ENCODE measurements around the gene MYH9.

DNA sequence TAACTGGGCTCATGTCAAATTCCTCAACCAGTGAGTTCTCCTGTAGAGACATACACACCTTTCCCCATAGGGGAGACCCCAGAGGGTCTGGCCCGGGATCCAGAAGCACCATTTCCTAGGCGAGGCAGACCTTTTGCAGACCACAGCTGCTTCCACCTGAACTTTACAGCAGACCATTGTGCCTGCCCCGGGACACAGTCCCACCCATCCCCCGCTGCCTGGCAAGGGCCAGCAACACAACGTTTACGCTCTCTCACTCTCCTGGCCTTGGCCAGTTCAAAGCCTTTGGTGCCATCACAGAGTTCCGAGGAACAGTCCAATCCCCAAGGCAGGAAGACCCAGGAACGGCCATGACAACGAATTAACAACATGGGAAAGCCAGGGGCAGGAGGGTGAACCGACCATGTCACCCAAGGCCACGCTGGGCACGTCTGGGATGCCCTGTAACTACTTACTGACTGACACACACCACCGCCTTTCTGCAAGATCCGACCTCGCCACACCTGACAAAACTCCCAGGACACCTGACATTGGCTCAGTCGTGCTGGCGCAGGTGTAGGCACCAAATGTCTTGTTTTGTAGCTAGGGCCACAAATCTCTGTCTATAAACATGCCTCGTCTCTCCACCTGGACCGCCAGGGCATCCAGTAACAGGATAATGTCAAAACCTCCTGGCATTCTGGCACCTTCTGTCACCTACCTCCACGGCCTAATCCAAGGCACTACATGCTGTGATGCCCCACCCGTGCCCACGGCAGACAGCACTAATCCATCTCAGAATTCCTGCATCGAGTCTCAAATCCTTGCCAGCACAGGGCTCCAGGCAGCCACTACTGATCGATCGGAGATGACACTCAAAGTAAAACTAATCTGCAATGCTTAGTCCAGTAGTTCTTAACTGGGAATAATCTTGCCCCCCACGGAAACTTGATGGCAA is 51.3 kb downstream of the MYH9 start:
- TF ChIP-seq POLR2A (IDR thresholded peaks at IDR 0.05): no peak
- TF ChIP-seq, protein P1, sequence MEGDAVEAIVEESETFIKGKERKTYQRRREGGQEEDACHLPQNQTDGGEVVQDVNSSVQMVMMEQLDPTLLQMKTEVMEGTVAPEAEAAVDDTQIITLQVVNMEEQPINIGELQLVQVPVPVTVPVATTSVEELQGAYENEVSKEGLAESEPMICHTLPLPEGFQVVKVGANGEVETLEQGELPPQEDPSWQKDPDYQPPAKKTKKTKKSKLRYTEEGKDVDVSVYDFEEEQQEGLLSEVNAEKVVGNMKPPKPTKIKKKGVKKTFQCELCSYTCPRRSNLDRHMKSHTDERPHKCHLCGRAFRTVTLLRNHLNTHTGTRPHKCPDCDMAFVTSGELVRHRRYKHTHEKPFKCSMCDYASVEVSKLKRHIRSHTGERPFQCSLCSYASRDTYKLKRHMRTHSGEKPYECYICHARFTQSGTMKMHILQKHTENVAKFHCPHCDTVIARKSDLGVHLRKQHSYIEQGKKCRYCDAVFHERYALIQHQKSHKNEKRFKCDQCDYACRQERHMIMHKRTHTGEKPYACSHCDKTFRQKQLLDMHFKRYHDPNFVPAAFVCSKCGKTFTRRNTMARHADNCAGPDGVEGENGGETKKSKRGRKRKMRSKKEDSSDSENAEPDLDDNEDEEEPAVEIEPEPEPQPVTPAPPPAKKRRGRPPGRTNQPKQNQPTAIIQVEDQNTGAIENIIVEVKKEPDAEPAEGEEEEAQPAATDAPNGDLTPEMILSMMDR (IDR thresholded peaks at IDR 0.05): no peak
